Activated naive CD4-positive, alpha-beta T cell treated with anti-CD3 and anti-CD28 coated beads, Interleukin-2, amount 50 U/mL, for 16 hours (primary cell): ENCODE data around the gene FAM89A.
"Not testable (repeated sequence)": the region's sequence is repeated elsewhere in the genome, so short reads cannot be mapped to it uniquely, and the experiment has no call there.

ENCODE experiments used
- DNase-seq: peaks from one replicate; pipeline ENCODE4 v3.0.0-alpha.2; 2020

FAM89A gene

GRCh38 chr1:231029247-231029646 is 10.8 kb downstream of the FAM89A start:
- not testable (repeated sequence) for DNase-seq

- no peak for DNase-seq
Measured at GRCh38 chr1:231028682-231029081, 11.4 kb downstream of the FAM89A start.

DNA sequence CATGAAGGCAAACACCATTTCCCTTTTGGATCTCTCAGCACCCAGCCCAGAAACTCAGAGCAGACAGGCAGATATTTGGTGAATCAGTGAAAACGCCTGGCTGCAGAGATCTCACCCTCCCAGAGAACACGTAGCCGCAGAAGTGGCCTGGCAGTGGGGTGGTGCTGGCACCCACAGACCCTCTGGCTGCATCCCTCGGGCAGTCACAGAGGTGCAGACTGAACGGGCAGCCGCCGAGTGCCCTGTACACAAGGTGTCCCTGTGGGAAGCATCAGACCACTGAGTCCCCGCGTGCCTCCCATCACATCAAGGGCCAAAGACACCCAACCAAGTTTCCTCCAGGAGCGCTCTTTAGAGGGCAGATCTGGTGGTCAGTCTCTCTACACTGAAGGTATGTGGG is 12.1 kb downstream of the FAM89A start:
- DNase-seq: no peak

DNA sequence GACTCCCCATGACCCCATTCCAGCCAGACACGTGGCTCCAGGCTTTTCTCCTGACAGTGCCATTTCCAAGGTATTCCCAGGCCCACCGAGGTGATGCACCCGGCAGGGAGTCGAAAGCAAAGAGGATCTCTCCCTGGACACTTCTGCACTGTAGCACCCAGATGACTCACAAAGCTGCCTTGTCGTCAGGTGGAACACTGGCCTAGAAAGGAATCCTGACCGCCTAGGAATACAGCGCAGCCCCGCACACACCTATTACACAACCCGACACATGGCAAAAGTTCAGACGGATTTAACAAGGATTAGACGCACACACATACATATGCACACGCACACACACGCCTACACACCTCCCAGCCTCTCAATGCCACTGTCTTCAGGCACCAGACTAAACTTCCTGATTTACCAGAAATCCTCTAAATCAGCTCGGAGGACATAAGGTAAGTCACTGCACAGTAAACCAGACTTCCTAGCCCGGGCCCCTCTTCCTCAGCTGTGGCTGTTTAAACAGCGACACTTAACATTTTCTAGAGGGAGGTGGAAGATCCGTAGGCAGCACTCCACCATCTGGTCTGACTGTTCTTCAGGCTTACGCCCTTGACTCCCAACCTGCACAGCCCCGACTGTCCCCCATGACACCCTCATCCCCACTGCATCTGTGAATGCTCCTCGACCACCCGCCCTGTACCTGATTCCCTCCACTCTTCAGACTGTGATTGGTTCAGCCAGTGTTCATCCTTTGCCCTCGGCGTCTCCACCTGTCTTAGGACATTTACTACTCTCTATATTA is 12.7 kb downstream of the FAM89A start:
- DNase-seq: no peak

DNA sequence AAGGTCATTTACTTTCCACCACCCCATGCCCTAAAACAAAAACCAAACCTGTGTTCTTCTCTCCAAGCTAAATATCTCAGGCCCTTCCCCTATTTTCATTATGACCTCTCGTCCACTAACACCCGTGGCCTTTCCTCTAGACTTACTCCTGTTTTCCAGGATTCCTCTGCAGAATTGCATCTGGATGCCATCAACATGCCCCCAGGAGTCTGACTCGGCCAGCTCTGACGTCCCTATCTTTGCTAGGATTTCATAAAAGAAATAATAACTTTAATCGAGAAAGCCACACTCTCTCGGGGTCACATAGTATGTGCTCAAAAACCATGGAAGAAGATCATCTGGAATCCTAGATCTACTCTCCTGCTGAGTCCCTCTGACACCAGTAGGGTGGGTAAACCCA is 13.5 kb downstream of the FAM89A start:
- no peak for DNase-seq

DNA sequence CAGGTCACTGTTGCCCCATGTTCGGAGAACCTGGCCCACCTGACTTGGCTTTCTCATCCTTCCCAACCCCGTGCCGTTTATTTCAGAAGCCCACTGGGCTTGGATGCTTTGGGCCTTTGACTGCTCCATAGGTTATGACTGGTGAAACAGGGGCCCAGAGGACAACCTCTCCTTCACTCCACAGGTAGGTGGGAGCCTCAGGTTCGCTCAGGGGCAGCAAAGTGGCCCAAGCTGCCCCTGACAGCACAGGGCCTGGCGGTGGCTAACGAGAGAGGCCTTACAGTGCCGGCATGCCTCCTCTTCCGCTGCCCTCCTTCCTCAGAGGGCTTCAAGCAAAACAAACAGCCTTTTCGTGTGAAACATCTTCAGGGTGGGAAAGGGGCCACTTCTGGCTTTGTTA is 16.9 kb downstream of the FAM89A start:
- DNase-seq: no peak

- not testable (repeated sequence) for DNase-seq
Measured at GRCh38 chr1:231022543-231022942, 17.5 kb downstream of the FAM89A start.

DNA sequence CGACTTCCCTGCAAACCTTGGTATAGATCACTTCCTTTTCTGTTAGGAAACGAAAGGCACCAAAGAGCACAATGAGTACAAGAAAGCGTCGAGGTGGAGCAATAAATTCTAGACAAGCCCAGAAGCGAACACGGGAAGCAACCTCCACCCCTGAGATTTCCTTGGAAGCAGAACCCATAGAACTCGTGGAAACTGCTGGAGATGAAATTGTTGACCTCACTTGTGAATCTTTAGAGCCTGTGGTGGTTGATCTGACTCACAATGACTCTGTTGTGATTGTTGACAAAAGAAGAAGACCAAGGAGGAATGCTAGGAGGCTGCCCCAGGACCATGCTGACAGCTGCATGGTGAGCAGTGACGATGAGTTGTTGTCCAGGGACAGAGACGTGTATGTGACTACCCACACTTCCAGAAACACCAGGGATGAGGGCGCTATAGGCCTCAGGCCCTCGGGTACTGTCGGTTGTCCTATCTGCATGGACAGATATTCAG is 18.5 kb downstream of the FAM89A start:
- DNase-seq: no peak

- DNase-seq: no peak
Measured at GRCh38 chr1:231020816-231021215, 19.2 kb downstream of the FAM89A start.

DNA sequence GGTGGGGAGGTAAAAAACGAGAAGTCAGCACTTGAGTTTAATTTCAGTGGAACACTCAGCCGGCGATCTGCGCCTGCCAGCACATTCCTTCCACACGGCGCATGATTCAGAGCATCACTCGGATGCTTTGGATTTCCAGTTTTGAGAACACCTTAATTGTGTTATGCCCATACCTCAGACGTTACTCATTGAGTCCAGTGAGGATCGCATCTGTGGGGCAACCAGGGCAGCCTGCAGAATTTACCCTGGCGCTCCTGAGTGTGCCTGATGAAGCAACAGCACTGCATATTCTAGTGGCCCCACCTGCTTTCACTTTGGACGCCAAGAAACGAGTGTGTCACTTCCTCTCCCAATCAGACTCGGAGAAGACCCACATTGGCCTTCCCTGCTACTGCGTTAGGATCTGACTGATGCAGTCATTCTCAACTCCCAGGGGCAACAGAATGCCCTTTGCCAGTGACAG is 19.9 kb downstream of the FAM89A start:
- DNase-seq: no peak

- no peak for DNase-seq
Measured at GRCh38 chr1:231019711-231020110, 20.3 kb downstream of the FAM89A start.

- DNase-seq: no peak
Measured at GRCh38 chr1:231016966-231017365, 23.1 kb downstream of the FAM89A start.

DNA sequence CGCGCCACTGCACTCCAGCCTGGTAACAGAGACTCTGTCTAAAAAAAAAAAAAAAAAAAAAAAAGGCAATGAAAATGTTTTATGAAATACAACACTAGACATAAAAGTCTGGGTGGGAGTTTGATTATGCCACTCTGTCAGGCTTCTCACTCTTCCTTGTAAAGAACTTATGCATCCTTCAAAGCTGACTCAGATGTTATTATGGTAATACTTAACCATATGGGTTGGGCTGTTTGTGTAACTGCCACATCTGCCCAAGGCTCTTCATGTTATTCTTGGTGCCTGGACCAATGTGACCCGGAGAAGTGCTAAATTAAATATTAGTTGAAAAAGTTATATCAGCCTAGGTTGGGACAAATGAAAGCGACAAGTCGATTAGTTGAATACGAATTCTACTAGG is 23.8 kb downstream of the FAM89A start:
- DNase-seq: no peak

GRCh38 chr1:231013391-231014015 is 26.6 kb downstream of the FAM89A start:
- no peak for DNase-seq

DNA sequence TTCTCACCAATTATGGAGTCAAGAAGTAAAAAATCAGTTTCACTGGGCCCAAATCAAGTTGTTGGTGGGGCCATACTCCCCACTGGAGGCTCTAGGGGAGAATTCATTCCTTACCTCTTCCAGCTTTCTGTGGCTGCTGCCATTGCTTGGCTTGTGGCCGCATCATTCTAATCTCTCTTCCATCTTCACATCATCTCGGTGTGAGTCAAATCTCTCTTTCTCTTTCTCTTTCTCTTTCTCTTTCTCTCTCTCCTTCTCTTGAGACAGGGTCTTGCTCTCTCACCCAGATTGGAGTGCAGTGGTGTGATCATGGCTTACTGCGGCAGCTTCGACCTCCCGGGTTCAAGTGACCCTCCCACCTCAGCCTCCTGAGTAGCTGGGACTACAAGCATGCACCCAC is 28.1 kb downstream of the FAM89A start:
- DNase-seq: no peak

GRCh38 chr1:231011360-231011759 is 28.7 kb downstream of the FAM89A start:
- DNase-seq: no peak

- not testable (repeated sequence) for DNase-seq
Measured at GRCh38 chr1:231007535-231007934, 32.5 kb downstream of the FAM89A start.

- no peak for DNase-seq
Measured at GRCh38 chr1:231001892-231002291, 38.2 kb downstream of the FAM89A start.

GRCh38 chr1:231000639-231001038 is 39.4 kb downstream of the FAM89A start:
- DNase-seq: no peak

DNA sequence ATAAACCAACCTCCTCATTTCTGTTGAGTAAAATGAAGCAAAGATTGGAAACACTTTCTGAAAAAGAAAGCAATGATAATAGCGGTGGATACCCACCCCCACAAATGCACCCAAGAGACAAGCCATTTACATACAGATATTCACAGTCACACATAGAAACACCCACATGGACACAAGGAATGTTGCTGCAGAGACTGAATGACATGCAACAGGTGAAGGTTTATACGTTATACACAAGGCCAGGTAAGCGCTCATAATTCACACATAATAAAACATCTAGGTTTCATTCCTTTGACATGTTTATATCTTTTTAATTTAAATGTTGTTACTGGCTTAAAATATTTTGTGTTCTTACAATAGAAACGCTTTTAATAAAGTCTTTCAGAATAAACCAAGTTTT is 39.9 kb downstream of the FAM89A start:
- no peak for DNase-seq

- DNase-seq: no peak
Measured at GRCh38 chr1:230994860-230995259, 45.2 kb downstream of the FAM89A start.

DNA sequence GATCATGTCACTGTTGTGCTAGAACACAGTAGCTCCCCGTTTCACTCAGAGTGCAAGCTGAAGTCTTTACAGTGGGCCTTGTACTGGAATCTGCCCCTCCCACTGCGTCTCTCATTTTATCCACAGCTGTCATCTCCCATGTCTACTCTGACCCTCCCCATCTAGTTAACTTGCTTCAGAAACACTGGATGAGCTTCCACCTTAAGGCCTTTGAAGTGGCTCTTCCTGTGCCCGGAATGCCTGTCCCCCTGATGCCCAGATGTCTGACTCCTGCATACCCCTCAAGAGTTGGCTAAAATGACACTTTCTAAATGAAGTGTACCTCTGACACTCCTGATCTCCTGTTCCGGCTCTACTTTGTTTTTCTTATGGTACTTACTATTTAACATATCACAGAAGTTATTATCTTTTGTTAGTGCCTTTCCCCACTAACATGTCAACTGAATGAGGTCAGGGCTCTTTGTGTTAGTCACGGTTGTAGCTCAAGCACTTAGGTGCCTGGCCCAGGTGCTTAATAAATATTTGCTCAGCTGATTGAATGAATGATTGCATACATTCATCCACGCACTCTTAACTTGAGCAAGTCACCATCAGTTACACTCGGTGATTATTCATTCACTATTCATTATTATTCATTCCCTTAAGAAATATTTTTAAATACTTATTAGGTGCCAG is 47.8 kb downstream of the FAM89A start:
- no peak for DNase-seq

GRCh38 chr1:230987448-230987847 is 52.6 kb downstream of the FAM89A start:
- no peak for DNase-seq

DNA sequence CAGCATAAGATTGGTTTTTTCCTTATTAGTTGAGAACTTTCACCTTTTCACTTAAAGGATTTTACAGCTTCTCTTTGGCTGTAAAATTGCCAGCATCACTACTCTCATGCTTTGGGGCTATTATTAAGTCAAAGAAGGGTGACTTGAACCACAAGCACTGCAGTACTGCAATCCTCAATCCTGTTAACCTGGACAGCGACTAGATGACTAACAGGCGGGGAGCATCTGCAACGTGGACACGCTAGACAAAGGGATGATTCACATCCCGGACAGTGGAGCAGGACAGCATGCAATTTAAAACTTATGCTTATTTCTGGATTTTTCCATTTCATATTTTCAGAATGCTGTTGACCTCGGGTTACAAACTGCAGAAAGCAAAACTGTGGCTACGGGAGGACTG is 53.1 kb downstream of the FAM89A start:
- no peak for DNase-seq
